Neural progenitor cell (in vitro differentiated cells): Measurements from ENCODE around the gene ASB1. TPM values are rescaled to one million over a fixed set of nuclear protein-coding genes. Genes with fewer than 3 reads are reported as not detected.

Source experiments
- DNase-seq: peaks from one replicate; pipeline ENCODE4 v3.0.0-alpha.2; 2016; ENCODE audit warnings: low spot score
- H2AFZ ChIP-seq: fragments of 200-600 bp; sonication (generic); replicated peaks from 2 replicates; pipeline ENCODE4 v1.6.1; 2016; ENCODE audit warnings: antibody characterized with exemption
- H3F3A ChIP-seq: fragments of 200-600 bp; sonication (generic); 2 replicates; pipeline ENCODE4 v1.6.1; 2016; ENCODE audit warnings: antibody characterized with exemption, low read depth
- H3K27ac ChIP-seq: fragments of 200-600 bp; sonication (generic); 2 replicates; pipeline ENCODE4 v1.5.1; 2016; ENCODE audit warnings: mild to moderate bottlenecking
- H3K27me3 ChIP-seq: fragments of 200-600 bp; sonication (generic); 2 replicates; pipeline ENCODE4 v1.6.1; 2016; ENCODE audit warnings: mild to moderate bottlenecking, moderate library complexity
- H3K36me3 ChIP-seq: fragments of 200-600 bp; sonication (generic); 2 replicates; pipeline ENCODE4 v1.5.1; 2016
- H3K4me1 ChIP-seq: fragments of 200-600 bp; sonication (generic); 2 replicates; pipeline ENCODE4 v1.6.1; 2016; ENCODE audit warnings: mixed run types
- H3K4me2 ChIP-seq: fragments of 200-600 bp; sonication (generic); 2 replicates; pipeline ENCODE4 v1.6.1; 2016
- H3K4me3 ChIP-seq: fragments of 200-600 bp; sonication (generic); 2 replicates; pipeline ENCODE4 v1.5.1; 2016
- H3K79me2 ChIP-seq: fragments of 200-600 bp; sonication (generic); 2 replicates; pipeline ENCODE4 v1.6.1; 2016; ENCODE audit warnings: low read depth
- H3K9ac ChIP-seq: fragments of 200-600 bp; sonication (generic); 2 replicates; pipeline ENCODE4 v1.6.1; 2016
- H3K9me3 ChIP-seq: fragments of 200-600 bp; sonication (generic); 2 replicates; pipeline ENCODE4 v1.5.1; 2016; ENCODE audit warnings: low read depth
- H4K20me1 ChIP-seq: fragments of 200-600 bp; sonication (generic); 2 replicates; pipeline ENCODE4 v1.6.1; 2016; ENCODE audit warnings: low read depth
- H3K27ac Mint-ChIP-seq: 3 replicates; pipeline ENCODE4 v1.8.0; 2021; ENCODE audit warnings: mixed read lengths
- H3K27me3 Mint-ChIP-seq: 2 replicates; pipeline ENCODE4 v1.8.0; 2022; ENCODE audit warnings: low read depth, mild to moderate bottlenecking, inconsistent platforms, moderate library complexity, mixed read lengths; ENCODE audit not compliant: insufficient read depth
- H3K36me3 Mint-ChIP-seq: 3 replicates; pipeline ENCODE4 v1.8.0; 2021; ENCODE audit warnings: mixed read lengths
- H3K4me1 Mint-ChIP-seq: 3 replicates; pipeline ENCODE4 v1.8.0; 2021; ENCODE audit warnings: mixed read lengths
- H3K4me3 Mint-ChIP-seq: 3 replicates; pipeline ENCODE4 v1.8.0; 2021; ENCODE audit warnings: mild to moderate bottlenecking, moderate library complexity, mixed read lengths
- H3K9me3 Mint-ChIP-seq: 3 replicates; pipeline ENCODE4 v1.8.0; 2020; ENCODE audit warnings: mixed read lengths
- CTCF ChIP-seq: fragments of 200-600 bp; sonication (generic); IDR thresholded peaks from 2 replicates; pipeline ENCODE4 v1.5.1; 2017; ENCODE audit warnings: antibody characterized with exemption, mild to moderate bottlenecking
- EZH2 ChIP-seq: fragments of 200-600 bp; sonication (generic); IDR thresholded peaks from 2 replicates; pipeline ENCODE4 v1.6.1; 2017; ENCODE audit warnings: antibody characterized with exemption, mild to moderate bottlenecking, moderate library complexity
- EZH2phosphoT487 ChIP-seq: fragments of 200-600 bp; sonication (generic); IDR thresholded peaks from 2 replicates; pipeline ENCODE4 v1.6.1; 2017; ENCODE audit warnings: antibody characterized with exemption
- small RNA-seq: library from RNA; depleted of rRNA; stranded (forward); fragments of <200 nt; gene quantifications from one replicate; pipeline ENCODE3, GENCODE V24; 2015
- total RNA-seq: library from RNA; depleted of rRNA; stranded (reverse); fragments of >200 nt; gene quantifications from 2 replicates; pipeline ENCODE4 v1.2.3, GENCODE V29; 2015; ENCODE audit warnings: low replicate concordance

The ASB1 gene
- total RNA-seq, 1 donor from 2014 or later = 29.2 TPM

GRCh38 chr2:238501311-238501710, 74.6 kb downstream of the ASB1 start:
- H3K4me2 ChIP-seq = no peak overlapping the region
- no peaks in the 10 kb centered on the region for H3K36me3 ChIP-seq
- no peak overlapping the region for H3K4me3 Mint-ChIP-seq
- no peak overlapping the region for H3K4me3 ChIP-seq
- H3K9me3 ChIP-seq = no peaks in the 10 kb centered on the region
- no peak for TF ChIP-seq EZH2phosphoT487
- no peak for TF ChIP-seq CTCF
- TF ChIP-seq EZH2 = no peak
- H3K27me3 ChIP-seq = no peaks in the 10 kb centered on the region
- H3K79me2 ChIP-seq = no peaks in the 10 kb centered on the region
- H3K9ac ChIP-seq = no peak overlapping the region
- H3K4me1 ChIP-seq = peaks cover 7% of the 10 kb centered on the region
- H3K9me3 Mint-ChIP-seq = peaks cover 10% of the 10 kb centered on the region
- no peak for DNase-seq
- H3K27ac ChIP-seq = no peak overlapping the region
- H4K20me1 ChIP-seq = no peaks in the 10 kb centered on the region
- peaks cover 18% of the 10 kb centered on the region for H3K4me1 Mint-ChIP-seq
- peaks cover 5% of the 10 kb centered on the region for H3K27me3 Mint-ChIP-seq
- H3F3A ChIP-seq = peaks cover 3% of the 10 kb centered on the region
- no peak overlapping the region for H2AFZ ChIP-seq
- no peak overlapping the region for H3K27ac Mint-ChIP-seq
- peaks cover 5% of the 10 kb centered on the region for H3K36me3 Mint-ChIP-seq

Small RNAs within 50 kb of the gene (small RNA-seq; reads per million reads assigned to genes)
- not detected for gene RNU6-234P

Other genes with a start within 250 kb of the ASB1 start
- gene ILKAP, start 223.2 kb upstream of the ASB1 start, total RNA-seq = 19.0 and 24.7 TPM in 2 replicates
- gene HES6, start 186.9 kb upstream of the ASB1 start, total RNA-seq = 5.3 and 29.3 TPM in 2 replicates
- gene PER2, start 138.3 kb upstream of the ASB1 start, total RNA-seq = 1.4 and 2.6 TPM in 2 replicates
- gene TRAF3IP1, start 106.4 kb upstream of the ASB1 start, total RNA-seq = 8.5 and 11.2 TPM in 2 replicates